ENCODE results near the gene ARHGAP27.

ARHGAP27 gene

GRCh38 chr17:45405250-45406086 is 27.2 kb downstream of the ARHGAP27 start:
- DNase-seq (ENCODE audit: low spot score) = no peak

GRCh38 chr17:45404870-45405249 is 27.8 kb downstream of the ARHGAP27 start:
- no peak for DNase-seq (ENCODE audit: low spot score)

DNA sequence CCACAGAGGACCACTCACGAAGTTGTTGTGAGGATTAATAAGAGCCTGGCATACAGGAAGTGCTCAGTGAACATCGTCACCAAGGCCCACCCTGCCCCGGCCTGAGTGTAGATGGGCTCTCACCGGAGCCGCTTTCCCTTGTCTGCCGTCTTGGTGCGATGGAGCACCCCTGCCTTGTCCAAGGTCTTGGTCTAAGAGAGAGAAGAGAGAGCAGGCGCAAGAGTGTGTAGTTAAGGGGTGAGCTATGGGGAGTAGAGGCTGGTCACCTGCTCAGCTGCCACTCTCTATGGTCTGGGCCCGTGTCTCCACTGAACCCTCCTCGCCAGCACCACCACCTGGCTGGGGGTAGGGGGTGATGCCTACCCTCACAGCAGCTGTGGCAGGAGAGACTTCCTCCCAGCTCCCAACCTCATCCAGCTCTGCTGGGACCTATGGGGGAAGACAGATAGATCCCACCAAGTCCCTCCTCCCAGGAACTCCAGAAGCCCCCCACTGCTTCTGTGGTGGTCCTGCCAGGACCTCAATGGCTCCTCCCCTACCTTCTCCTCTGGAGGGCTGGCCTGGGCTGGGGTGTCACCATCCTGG is 28.7 kb downstream of the ARHGAP27 start:
- DNase-seq (ENCODE audit: low spot score) = no peak

DNA sequence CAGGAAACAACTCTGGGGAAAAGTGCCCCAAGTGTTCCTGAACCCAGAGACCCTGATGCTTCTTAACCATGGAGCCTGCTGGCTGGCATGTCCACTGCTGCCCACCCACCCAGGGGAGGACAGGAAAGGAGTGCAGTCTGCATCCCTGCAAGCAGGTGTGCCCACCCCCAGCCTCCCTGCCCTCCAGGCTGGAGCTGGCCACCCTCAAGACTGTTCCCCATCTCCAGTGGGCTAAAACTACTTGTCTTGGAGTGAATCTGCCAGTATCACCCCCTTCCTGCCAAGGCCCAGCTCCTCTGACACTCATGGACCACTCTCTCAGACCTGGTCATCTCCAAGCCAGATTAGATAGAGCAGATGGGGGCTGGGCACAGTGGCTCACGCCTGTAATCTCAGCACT is 29.8 kb downstream of the ARHGAP27 start:
- DNase-seq (ENCODE audit: low spot score) = no peak

DNA sequence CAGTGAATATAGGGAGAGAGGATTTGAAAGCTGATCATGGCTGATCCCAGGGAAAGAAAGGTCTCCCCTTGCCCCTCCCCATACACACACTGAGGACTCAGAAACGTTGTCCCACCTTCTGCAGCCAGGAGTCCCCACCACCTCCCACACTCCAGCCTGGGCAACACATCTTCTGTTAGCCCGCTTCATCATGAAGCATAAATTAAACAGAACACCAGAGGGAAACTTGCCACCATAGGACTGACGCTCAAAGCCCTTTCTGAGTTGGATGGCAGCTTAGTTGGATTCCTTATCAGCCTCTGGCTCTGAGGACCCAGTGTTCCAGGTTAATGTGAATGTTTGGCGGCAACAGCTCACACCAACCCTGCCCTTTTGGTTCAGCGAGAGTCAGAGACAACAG is 33.9 kb downstream of the ARHGAP27 start:
- DNase-seq (ENCODE audit: low spot score) = no peak

- DNase-seq (ENCODE audit: low spot score) = no peak
Observed at GRCh38 chr17:45397796-45398195, 34.9 kb downstream of the ARHGAP27 start.

- no peak for DNase-seq (ENCODE audit: low spot score)
Observed at GRCh38 chr17:45396496-45397205, 36.0 kb downstream of the ARHGAP27 start.

DNA sequence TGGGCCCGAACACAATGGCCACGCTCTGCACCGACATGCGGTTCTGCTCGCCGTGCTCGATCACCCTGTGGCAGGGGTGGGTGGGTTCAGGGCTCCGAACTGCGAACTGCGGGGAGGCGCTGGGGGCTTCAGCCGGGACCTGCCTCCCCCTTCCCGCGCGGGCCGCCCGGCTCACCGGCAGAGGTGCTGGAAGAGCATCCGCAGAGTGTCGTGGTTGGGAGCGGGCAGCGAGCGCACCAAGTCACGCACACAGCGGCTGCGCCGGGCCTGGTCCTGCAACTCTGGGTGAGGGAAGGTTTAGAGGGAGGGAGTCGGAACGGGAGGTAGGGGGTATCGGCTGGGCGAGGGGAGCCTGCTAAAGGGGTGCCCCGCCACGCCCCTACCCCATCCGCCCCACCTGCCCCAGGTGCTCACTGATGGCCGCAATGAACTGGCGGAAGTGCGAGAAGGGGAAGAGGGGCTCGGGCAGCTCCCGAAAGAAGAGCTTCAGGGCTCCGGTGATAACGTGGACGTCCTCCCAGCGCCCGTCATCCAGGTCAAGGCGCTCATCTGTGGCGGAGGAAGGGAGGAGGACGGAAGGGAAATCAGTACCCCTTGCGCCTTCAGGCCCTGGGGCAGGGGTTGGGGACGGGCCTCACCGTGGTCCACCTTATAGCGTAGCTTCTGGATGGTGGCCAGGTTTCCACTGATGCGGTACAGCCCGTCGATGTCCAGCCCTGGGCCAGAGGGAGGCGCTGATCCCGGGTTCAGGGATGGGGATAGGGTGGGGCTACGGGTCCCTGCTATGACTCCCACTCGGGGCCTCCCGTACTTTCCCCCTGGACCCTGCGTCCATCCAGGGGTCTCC is 36.9 kb downstream of the ARHGAP27 start:
- DNase-seq (ENCODE audit: low spot score) = no peak

DNA sequence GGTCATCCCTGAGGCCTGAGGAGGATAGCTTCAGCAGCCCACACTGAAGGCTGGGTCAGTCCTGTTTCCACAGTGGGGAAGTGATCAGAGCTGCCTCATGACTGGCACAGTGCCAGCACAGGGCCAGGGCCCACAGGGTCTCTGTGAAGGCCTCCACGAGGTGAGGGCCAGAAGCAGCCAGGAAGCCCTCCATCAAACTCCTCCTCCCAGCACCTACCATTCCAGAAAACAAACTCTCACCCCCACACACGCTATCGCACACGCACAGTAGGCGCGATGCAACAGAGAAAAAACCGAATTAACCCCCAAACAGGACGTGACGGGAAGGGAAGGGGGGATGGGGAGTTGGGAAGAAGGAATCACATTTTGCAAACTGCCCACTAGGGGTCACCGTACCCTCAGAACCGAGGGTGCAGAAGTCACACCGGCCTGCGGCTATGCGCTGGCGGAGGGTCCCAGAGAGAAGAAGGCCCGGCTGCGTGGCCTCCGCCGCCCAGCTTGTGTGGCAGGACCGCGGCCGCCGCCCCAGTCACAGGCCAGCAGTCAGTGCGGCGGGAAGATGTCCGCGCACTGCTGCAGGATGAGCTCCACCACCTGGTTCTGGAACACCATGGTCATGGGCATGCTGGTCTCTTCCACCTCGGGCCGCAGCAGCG is 37.6 kb downstream of the ARHGAP27 start:
- DNase-seq (ENCODE audit: low spot score) = peak; percentile 78

GRCh38 chr17:45394564-45394912 is 38.1 kb downstream of the ARHGAP27 start:
- DNase-seq (ENCODE audit: low spot score) = no peak

- DNase-seq (ENCODE audit: low spot score) = no peak
Observed at GRCh38 chr17:45394091-45394490, 38.6 kb downstream of the ARHGAP27 start.

DNA sequence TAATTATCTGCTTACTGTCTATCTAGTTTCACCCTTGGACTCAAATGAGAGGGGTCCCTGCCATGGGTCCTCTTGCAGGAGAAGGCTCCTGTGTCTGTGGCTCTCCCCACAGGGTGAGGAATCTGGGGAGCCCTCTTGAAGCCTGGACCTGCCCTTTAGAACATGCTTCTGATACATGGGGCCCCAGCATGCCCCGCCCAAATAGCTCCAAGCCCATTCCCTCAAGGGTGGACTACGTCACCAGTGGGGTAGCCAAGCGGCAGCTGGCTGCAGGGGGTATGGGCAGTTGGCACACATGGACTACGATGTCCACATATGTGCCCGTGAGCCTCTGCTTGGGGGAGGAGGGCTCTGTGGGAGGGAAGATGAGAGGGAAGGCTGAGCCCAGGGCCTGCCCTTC is 39.3 kb downstream of the ARHGAP27 start:
- DNase-seq (ENCODE audit: low spot score) = no peak

GRCh38 chr17:45391918-45392317 is 40.8 kb downstream of the ARHGAP27 start:
- DNase-seq (ENCODE audit: low spot score) = no peak

DNA sequence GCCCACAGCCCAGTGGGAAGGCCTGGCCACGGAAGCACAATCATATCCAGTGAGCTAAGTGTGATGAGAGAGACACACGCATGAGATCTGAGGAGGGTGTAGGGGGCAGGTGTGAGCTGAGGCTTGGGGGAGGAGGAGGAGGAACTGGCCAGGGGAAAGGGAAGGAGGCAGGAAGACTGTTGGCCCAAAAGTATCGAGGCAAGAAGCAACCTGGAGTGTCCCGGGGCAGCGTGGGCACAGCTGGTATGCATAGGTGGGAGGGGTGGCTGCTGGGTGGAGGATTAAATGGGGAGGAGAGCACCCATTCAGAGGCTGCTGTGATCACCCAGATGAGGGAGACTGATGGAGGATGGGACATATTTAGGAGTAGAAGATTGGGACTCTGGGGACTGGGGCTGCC is 41.4 kb downstream of the ARHGAP27 start:
- no peak for DNase-seq (ENCODE audit: low spot score)

DNA sequence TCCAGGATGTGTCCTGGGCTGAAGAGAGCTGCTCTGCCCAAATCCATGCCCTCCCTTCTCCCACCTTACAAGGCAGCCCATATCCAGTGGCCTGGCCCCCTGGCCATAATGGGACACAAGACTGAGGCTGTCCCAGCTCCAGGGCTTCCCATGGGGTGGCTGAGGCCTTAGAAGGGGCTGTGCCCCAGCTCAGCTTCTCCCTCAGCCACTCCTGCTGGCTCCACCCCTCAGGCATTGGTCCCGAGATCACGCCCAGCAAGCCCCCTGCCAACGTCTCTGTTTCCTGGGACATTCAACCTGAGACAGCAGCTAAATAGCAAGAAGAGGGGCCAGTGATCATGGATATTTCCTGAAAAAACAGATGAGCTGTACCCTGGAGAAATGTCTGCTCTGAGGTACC is 43.3 kb downstream of the ARHGAP27 start:
- no peak for DNase-seq (ENCODE audit: low spot score)

- no peak for DNase-seq (ENCODE audit: low spot score)
Observed at GRCh38 chr17:45388604-45389325, 43.9 kb downstream of the ARHGAP27 start.

DNA sequence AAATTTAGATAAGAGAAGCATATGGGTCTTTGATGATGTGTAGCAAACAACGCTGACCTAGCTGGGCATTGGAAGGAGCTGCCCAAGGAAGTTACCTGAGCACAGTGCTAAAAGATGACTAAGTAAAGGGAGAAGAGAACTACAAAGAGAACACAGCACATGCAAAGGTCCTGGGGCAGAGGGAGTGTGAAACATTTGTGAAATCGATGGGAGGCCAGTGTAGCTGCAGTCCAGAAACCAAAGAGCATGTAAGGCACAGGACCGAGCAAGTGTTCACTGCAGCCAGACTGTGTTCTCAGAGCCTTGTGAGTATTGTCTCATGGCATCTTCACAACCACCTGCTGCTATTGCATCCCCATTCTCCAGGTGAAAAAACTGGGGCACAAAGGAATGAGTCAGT is 44.9 kb downstream of the ARHGAP27 start:
- no peak for DNase-seq (ENCODE audit: low spot score)

DNA sequence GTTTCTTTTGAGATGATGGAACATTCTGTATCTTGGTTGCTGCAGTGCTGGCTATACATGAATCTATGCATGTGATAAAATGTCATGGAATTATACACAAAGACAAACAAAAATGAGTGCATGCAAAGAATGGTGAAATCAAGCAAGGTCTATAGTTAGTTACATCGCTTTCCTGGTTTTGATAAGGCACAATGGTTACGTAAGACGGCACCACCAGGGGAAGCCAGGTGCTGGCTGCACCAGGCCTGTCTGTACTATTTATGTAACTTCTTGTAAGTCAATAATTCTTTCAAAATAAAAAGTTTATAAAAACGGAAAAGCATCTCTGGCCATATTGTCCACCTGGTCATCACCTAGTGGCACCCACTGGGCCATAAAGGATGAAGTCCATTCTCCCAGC is 46.5 kb downstream of the ARHGAP27 start:
- no peak for DNase-seq (ENCODE audit: low spot score)

DNA sequence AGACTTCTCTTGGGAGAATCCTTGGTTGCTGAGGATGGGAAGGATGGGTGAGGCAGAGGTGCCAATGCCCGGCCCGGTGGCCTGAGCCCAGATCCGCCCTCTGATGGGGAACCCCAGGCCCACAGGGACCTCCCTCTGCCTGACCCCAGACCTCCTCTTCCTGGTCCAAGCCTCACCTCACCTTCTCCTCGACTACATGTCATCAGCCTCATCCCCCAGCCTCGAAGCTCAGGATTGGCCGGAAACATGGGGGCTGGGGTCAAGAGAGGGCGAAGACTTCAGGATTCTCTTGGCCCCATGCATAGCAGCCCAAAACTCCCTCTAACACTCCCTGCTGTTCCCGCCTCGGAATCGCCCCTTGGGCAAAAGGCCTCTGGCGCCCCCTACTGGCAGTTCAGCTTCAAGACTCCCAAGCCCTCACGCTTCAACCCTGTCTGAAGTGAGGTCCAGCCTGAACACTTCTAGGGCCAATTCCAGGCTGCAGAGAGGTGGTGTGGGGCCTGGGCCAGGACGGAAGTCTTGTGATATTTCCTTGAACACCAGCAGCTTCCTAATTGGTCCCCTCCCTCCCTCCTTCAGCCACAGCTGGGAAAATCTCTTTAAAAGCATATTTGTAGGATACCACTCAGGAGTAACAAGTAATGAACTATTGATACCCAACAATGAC is 47.2 kb downstream of the ARHGAP27 start:
- peak; percentile 84 for DNase-seq (ENCODE audit: low spot score)

GRCh38 chr17:45384789-45385262 is 47.8 kb downstream of the ARHGAP27 start:
- DNase-seq (ENCODE audit: low spot score) = no peak

Data from kidney capillary endothelial cell (primary cell).